CD4-positive, alpha-beta T cell treated with Interferon alpha-2 for 1 hour (primary cell): ENCODE data around the gene HEXA.

ENCODE experiments used
- DNase-seq, 2 donors: peaks; one replicate each; pipeline ENCODE4 v3.0.0-alpha.2; 2020 to 2022

HEXA gene

DNA sequence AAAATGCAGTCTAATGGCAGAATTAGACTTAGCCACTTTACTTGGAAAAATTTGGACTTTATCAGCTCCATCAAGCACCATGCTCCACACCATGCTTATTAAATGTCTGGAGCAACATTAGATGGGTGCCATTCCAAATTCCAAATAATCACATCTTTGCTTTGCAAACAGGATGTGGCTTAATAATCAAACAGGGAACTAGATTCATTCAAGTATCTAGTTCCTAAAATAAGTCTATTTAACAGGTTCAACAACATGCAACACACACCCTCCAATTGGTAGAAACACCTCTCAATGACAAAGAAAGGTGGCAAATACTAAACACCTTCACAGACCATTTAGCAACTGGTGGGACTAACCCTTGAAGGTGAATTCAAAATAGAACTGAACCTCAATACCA, 3.5 kb downstream of the HEXA start:
- DNase-seq = no peak

DNA sequence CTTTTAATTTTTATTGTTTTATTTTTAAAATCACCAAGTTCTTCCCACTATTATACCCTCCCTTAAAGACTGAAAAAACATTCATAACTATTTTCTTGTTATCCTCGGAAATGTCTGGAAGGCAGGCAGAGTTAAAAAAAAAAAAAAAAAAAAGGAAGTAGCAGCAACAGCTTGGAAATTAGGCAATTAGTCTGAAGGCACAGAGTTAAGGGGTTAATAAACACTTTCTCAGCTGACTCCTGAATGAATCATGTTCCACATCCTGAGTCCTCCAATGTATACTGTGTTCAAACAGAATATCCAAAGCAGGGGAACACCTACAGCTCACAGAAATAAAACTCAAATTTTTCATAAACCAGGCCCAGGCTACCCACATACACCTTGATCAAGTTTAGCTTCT, 5.8 kb downstream of the HEXA start:
- DNase-seq = no peak

DNA sequence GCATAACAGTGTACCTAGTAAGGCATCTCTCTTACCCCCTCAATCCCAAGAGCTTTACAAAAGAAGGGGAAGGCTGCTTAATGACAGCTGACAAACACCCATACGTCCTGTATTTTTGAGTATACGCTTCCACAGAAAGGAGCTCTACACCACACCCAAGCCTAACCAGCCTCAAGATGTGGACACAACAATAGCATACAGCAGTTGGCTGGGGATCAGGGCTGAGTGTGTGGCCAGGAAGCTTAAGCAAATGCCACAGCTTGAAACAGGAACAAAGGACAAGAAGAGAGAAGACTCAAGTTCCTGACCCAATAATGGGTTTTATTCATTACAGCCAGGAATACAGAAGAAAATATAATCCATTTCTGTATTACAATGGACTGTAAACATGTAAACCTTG, 6.9 kb downstream of the HEXA start:
- peak in 1 of 2 donors; percentile 8 for DNase-seq

DNA sequence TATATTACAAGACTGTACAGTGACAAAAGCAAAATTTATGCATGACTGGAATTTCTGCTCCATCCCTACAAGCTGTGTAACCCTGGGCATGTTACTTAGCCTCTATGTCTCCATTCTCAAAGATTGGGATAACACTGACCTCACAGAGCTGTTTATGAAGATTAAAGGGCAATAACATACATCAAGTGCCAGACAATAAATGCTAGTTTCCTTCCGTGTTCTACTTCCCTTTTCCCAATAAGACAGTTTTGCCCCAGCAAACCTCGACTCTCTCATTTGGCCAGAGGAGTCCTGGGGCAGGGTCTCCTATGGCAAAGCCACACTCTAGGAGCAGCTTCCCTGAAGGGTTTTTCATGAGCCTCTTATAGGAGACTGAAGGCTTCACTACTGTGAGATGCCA, 7.5 kb downstream of the HEXA start:
- DNase-seq = no peak

DNA sequence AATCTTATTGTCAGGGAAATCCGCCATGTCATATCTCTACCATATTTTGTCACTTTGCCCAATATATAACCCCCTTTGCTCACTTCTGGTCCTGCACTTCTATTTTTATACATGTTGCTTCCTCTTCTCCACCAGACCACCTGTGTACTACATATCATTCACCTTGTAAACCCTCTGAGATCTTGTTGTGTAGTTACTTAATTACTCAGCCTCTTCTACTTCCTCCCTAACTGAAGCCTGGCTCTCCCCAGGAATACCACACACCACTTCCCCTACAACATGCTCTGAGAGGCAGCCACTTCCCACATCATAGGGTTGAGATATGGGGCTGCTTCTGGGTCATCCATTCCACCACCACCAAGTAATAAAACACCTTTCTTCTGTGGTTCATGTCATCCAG, 10.0 kb downstream of the HEXA start:
- peak; percentile 6 to 28 for DNase-seq

DNA sequence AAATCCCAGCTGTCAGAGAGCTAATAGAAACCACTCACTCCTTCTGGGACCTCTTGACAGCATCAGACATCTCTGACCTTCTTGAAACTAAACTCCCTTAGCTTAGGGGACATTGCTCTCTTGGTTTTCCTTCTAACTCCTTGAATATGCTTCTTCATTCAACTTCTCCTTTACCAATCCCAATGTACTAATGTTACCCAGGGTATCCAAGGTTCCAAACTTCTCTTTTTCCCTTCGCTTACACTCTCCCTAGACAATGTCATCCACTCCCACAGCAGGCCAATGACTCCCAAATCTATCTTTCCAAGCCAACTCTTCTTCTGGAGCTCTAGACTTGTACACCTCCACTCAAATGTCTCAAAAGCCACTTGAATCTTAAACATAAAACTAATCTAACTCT, 14.6 kb downstream of the HEXA start:
- DNase-seq = no peak

DNA sequence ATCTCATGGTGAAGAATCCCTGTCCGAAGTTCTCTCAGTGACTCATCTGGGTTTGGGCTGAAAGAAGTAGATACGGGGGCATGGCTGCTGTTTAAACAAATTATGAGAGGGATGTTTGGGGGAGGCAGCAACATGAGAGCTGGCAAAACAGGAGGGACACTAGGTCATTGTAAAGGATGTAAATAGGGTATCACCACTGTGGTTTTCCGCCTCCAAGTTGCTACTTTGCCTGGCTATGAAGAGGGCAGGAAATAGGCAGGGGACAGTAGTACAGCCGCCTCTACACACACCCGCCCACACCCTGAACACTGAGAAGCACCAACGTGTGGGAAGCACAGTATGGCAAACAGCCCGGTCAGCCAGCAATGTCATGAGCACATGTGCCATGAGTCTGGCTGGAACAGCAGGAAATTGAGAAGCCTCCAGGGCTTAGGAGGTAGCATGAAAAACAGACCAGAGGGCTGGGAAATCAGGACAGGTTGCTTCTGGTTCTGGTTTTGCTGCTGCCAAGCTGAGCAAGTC, 17.1 kb downstream of the HEXA start:
- peak in 1 of 2 donors; percentile 12 for DNase-seq

DNA sequence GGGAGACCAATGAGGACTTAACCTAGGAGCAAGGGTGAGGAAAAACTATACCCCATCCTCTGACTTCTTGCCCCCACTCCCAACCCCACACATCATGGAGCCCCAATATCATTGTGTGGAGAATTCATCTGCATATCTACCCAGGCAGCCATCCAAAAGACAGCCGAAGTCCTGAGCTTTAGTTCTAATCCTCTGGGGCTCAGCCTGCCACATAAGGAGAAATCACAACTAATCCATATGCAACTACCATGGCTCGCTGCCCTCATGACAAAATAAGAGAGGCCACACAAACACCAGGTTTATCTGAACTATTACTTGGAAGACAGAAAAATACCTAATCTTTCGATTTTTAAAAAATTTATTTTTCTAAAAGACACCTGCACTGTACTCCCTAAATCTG, 17.7 kb downstream of the HEXA start:
- DNase-seq = no peak

DNA sequence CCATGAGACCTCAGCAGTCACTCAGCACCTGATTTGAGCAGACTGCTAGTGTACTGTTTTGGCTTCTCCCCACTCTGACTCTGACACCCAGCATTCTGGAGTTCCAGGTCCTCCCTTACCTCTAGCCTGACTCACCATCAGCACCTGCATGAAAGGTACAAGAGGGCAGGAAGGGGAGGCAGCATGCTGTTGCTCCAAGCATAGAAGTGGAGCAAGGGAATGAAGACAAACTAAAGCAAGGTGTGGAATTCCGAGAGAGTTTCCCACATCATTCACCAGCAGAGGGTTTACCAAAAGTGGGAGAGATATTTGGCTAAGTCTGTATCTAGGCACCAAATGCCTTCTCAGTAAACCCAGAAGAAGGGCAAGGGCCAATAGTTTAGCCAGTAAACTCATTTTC, 21.3 kb downstream of the HEXA start:
- no peak for DNase-seq

DNA sequence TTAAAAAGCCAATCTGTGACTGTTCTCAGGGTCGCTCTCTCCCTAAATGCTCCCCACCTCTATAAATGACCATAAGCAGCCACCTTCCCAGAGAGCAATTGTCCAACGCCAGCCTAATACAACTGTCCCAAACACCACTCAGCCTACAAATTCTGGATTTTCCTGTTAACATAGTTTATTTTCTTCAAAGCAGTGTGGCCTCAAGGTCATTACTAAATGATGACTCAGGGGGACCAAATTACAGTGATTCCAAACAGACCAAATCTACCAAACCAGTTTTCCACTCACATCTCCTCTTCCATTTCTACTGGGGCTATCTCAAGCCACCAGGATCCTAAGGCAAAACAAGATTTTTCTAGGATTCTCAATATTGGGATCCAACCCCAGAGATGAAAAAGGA, 22.5 kb downstream of the HEXA start:
- DNase-seq = no peak

DNA sequence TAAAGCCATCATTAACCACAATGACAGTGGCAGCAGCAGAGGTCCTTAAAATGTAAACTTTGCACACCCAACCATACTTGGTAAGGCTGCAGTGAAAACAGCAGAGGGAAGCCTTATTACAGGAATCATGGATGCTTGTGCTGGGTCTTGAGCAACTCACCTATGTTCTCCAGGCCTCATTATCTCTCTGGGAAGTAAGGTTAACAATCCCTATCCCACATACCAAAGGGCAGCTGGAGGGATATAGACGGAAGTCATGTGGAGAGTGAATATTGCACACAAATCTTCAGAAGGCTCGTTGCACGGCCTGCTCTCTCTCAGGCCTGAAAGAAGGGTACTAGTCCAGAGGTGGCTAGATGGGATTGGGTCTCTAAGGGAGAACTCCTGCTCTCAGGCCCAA, 30.0 kb downstream of the HEXA start:
- DNase-seq = no peak

DNA sequence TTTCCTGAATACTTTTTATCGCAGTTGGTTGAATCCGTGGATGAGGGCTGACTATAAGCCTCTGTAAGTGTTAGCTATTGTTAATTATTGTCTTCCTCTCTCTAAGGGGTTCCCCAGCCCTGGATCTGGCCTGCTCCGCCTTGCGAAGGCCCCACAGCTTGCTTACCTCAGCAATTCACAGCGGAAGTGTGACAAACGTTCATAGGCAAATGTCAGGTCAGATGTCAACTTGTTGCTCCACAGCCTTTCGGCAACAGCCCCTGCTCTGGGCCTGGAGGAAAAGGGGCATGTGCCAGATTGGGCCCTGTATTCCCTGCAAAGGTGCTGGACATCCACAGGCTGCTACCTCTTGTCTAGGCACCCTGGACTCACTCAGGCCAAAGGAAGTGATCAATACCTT, 30.5 kb downstream of the HEXA start:
- no peak for DNase-seq

DNA sequence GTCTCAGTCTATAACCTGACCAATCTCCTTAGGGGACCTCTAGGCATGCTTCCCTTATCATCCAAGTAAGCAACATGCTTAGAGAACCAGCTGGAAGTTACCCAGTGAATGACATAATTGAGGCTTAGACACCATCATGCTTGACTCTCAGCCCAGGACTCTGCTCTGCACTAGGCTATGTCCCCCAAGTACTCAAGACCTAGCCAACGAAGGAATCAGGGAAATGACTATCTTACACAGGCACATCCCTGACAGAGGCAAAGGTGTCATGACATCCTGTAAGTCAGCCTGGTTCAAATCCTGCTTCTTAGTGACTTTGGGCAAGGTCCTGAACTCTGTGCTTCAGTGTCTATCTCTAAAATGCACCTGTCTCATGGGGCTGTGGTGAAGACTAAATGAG, 31.2 kb downstream of the HEXA start:
- DNase-seq = no peak

DNA sequence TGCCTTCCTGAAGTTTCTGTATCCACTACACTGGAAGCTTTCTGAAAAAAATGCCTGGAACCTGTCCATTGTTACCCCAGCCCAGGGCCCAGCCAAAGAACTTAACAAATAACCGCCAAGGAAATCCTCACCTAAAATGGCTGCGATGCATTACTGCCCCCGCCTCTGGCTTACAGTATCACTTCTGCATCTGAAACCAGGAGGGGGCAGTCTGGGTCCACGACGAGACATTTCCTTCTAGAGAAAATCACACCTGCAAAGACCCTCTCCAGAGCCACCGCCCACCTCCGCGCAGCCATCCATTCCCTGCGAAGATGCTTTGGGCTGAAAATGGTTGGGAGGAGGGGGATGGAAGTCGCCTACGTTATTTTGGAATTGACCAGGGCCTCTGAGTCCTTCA, 33.4 kb downstream of the HEXA start:
- DNase-seq = peak; percentile 43 to 45

DNA sequence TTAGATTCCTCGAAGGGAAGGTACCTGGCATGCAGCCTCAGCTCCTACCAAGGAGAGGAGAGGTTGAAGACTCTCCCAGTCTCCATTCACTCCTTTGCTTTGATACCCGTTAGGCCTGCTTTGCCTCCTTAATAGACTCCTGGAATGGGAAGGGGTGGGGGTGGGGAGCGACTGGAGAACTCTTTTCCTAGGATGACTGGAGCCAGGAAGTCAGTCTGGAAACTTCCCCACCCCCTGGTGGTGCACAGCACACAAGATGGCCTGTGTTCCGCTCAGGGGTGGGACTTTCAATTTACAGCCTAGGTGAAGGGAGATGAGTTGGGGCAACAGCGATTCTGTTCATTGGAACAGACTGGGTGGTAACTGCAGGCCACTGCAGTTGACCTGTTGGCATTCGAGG, 34.5 kb downstream of the HEXA start:
- DNase-seq = no peak

DNA sequence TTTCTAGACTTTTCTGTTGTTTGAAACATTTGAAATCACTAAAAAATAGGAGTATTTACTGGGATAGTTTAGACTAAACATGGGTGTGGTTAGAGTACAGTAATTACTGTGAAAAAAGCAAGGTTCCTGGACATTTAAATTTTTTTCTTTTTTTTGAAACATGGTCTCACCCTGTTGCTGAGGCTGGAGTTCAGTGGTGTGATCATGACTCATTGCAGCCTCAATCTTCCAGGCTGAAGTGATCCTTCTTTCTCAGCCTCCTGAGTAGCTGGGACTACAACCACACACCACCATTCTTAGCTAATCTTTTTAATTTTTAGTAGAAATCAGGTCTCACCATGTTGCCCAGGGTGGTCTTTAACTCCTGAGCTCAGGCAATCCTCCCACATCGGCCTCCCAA, 35.4 kb downstream of the HEXA start:
- no peak for DNase-seq

DNA sequence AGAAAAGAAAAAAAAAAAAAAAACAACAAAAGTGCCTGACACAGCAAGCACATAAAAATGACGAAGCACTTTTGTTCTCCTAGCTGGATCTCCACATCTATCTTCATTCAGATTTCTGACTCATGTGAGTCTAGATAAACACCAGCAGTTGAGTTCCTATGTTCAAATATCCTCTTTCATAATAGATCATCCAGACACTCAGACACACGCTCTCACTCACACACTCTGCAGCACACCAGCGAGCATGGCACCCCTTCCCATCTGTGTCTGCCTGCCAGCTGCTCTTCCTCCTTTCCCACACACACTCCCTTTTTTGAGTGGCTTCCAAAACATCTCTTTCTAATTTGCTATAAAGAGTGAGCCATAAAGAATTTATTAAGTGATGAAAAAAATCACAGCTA, 36.0 kb downstream of the HEXA start:
- DNase-seq = no peak

DNA sequence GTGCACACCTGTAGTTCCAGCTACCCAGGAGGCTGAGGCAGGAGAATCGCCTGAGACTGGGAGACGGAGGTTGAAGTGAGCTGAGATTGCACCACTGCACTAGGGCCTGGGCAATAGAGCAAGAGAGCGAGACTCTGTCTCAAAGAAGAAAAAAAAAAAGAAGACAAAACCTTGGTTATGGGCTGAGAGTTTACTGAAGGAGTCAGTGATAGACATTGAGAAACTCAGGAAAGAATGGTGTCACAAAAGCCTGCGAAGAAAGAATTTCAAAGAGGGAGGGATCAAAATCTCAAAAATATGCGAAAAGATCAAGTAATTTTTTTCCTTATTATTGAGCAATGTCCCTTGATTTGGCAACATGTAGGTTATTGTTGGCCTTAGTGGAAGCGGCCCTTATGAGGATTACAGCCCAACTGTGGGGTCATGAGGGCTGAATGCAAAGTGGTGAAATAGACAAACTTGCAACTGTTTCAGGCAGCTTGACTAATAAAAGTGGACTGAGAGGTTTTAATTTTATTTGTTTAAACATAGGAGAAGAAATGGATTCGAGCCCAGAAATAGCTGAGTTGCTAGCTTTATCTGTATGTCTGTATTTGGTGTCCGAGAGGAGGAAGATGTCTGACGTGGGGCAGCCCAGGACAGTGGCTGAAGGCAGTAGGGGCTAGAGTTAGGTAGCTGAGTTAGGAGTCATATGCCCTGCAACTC, 37.0 kb downstream of the HEXA start:
- DNase-seq = no peak

DNA sequence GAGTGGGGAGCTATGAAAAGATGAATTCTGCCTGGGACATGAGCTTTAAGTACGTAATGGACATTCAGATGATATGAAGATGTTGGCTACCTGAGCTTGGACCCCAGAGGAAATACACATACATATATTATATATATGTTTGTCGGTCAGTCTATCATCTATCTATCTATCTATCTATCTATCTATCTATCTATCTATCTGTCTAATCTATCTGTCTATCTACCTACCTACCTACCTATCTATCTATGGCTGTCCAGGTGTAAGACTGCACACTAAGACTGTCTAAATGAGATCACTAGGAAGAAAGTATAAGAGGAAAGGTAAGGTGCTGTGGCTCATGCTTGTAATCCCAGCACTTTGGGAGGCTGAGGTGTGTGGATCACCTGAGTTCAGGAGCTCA, 37.7 kb downstream of the HEXA start:
- DNase-seq = no peak

DNA sequence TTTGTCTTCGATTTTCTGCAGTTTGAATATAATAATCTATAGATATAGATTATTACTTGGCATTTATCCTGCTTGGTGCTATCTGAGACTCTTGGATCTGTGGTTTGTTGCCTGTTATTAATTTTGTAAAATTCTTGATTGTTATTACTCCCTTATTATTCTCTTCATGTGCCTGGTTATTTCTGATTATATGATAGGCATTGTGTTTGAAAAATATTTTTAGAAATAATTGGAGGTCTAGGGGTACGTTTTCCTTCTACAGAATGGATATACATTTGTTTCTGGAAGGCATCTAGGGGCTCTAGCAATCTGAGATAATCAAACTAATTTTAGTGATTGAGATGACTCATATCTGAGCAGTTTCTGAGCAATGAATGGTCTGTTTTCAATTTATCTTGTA, 41.0 kb downstream of the HEXA start:
- DNase-seq = no peak

DNA sequence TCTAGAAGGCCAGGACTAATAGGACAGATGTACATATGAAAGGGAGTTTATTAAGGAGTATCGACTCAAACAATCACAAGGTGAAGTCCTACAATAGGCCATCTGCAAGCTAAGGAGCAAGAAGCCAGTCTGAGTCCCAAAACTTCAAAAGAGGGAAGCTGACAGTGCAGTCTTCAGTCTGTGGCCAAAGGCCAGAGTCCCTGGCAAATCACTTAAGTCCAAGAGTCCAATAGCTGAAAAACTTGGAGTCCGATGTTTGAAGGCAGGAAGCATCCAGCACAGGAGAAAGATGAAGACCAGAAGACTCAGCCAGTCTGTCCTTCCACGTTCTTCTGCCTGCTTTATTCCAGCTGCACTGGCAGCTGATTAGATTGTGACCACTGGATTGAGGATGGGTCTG, 44.8 kb downstream of the HEXA start:
- DNase-seq = no peak

DNA sequence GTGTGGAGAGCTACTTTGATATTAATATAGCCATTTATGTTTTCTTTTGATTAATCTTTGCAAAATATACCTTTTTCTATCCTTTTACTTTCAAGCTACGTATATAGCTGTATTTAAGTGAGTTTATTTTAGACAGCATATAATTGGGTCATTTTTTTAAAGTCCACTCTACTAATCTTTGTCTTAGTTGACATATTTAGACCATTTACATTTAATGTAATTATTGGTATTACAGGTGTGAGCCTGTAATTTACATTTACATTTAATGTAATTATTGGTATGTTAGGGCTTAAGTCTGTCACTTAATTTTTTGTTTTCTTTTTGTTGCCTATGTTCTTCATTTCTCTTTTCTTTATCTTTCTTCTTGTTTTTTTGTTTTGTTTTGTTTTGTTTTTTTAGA, 52.1 kb downstream of the HEXA start:
- no peak for DNase-seq

DNA sequence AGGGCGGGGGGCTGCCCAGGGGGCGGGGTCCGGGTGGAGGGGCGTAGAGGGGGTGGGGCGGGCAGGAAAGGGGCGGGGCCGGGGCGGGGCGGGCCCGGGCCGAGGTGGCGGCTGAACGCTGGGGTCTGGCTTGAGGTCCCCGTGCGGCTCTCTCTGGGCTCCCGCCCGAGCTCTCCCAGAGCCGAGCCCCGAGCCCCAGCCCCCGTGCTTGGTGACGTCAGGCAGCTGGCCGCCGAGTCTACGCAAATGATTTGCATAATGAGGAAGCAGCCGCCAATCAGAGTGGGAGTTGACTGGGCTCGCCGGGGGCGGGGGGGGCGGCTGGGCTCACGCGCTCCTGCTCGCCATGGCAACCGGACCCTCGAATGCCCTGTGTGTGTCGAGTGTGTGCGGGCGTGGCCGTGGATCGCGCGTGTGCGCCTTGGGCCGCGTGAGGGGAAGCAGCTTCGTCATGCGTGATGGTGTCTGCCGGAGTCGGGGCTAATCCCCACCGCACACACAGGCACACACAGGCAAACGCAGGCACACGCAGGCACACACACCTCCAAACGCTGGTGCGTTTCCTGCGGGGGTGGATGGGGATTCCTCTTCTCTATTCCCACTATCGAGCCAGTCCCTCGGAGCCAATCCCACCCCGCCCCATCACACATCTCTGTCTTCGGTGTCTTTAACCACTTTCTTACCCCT, 55.7 kb downstream of the HEXA start, which contains the start of gene CELF6:
CELF6 (minus strand) TSS at position 173 of the 687 bp plus-strand sequence. CDS start 283 bp downstream, outside the sequence.
- peak; percentile 87 to 88 for DNase-seq

DNA sequence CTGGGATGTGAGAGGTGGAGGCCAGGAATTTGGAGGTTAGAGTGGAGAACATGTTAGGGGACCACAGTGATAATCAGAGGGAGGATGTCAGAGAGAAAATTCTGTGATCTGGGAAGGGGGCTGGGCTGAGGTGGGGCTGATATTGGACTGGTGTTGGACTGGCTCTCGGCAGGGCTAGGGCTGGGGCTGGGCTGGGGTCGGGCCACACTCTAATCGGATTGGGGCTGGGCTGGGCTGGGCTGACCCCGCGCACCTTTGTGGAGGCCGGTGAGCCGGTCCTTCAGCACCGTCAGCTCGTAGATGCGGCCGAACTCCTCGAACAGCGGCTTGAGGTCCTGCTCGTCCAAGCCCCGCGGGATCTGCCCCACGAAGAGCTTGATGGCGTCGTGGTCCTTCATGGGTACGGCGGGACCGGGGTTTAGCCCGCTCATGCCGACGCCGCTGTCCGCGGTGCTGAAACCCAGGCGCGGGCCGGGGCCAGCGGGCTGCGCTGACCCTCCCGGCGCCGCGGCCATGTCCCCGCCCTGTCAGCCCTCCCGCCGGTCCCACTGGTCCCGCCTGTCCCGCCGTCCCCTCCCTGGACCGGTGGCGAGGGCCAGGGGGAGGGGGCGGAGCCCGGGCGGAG, 56.3 kb downstream of the HEXA start:
- peak; percentile 33 to 57 for DNase-seq
